ENCODE results near the gene CIBAR2. TPM values are rescaled to one million over a fixed set of nuclear protein-coding genes. Genes with fewer than 3 reads are reported as not detected.

The CIBAR2 gene
- total RNA-seq, 1 experiment from 2014 or later = not detected

- Histone ChIP-seq H2BK5ac (ENCODE audit: insufficient read length, low read length) (no peak overlapping the region), H3K27ac (ENCODE audit: insufficient read length, low read depth, low read length) (no peak overlapping the region), H2BK20ac (ENCODE audit: low read depth, low read length, poor library complexity, severe bottlenecking) (no peak overlapping the region), H2BK12ac (ENCODE audit: insufficient read length, low read depth, low read length) (no peak overlapping the region), H3K9ac (ENCODE audit: extremely low read depth, insufficient read length, low read length) (no peak overlapping the region), H2AK5ac (ENCODE audit: insufficient read length, low read length) (no peak overlapping the region), H3K23me2 (ENCODE audit: insufficient read length, low read depth, low read length, poor library complexity, severe bottlenecking) (no peaks in the 10 kb centered on the region), H3K79me2 (ENCODE audit: insufficient read depth, low read length) (no peaks in the 10 kb centered on the region), H3K79me1 (ENCODE audit: insufficient read depth, low read depth, low read length, poor library complexity, severe bottlenecking) (no peaks in the 10 kb centered on the region), H3K4me1 (ENCODE audit: insufficient read depth, low read length) (no peaks in the 10 kb centered on the region), H3T11ph (ENCODE audit: low read length) (no peak overlapping the region), H3K9me3 (ENCODE audit: control insufficient read depth, low read depth, low read length) (no peaks in the 10 kb centered on the region), H3K18ac (ENCODE audit: insufficient read length, low read depth, low read length) (no peak overlapping the region), H4K20me1 (ENCODE audit: control insufficient read depth, insufficient read depth, insufficient read length) (no peaks in the 10 kb centered on the region), H2AFZ (ENCODE audit: low read length) (no peak overlapping the region), H3K4ac (ENCODE audit: low read depth, low read length) (no peak overlapping the region), H3K4me2 (ENCODE audit: insufficient read depth, insufficient read length, low read length) (no peak overlapping the region), H4K5ac (ENCODE audit: insufficient read length, low read depth, low read length) (no peak overlapping the region), H2BK120ac (ENCODE audit: low read depth, low read length, poor library complexity, severe bottlenecking) (no peak overlapping the region), H3K14ac (ENCODE audit: insufficient read depth, low read length) (no peak overlapping the region), H2BK15ac (ENCODE audit: low read depth, low read length) (no peak overlapping the region), H4K91ac (ENCODE audit: insufficient read length, low read depth, low read length) (no peak overlapping the region), H3K23ac (ENCODE audit: insufficient read length, low read depth, low read length) (no peak overlapping the region), H3K27me3 (ENCODE audit: insufficient read depth, low read length) (no peaks in the 10 kb centered on the region), H4K8ac (replicated peaks; ENCODE audit: insufficient read length, low read depth, low read length) (no peak overlapping the region), H3K56ac (ENCODE audit: insufficient read length, low read depth, low read length) (no peak overlapping the region)
- no CpG with 5 or more reads among the region's 4 CpGs for WGBS (ENCODE audit: extremely low coverage, insufficient read length, low lambda C conversion rate)
- Mint-ChIP-seq H3K4me3 (no peak overlapping the region), H3K9me3 (peaks cover 0 to 5% of the 10 kb centered on the region in 2 experiments; a peak in 4 of 5 replicates), H3K27me3 (ENCODE audit: low read depth) (peaks cover 15% of the 10 kb centered on the region), H3K36me3 (ENCODE audit: insufficient read depth in 1 of 3, low read depth in 3 of 3) (no peaks in the 10 kb centered on the region; a peak in 1 of 7 replicates), H3K27ac (no peak overlapping the region), H3K4me1 (peaks cover 6 to 9% of the 10 kb centered on the region in 2 experiments)
- no peak for TF ChIP-seq CTCF (conservative IDR thresholded peaks at IDR 0.05)
- DNase-seq = no peak
These were observed 7.7 kb upstream of the CIBAR2 start for GRCh38 chr16:85120006-85120340.

Measured in H9 (cell line).